Inflammatory macrophage treated with lipopolysaccharide for 1 hour (primary cell): Measurements from ENCODE around the gene SENP2.
"Not testable (repeated sequence)": the region's sequence is repeated elsewhere in the genome, so short reads cannot be mapped to it uniquely, and the experiment has no call there.

Experiments used
- DNase-seq, 2 donors: peaks; one replicate each; pipeline ENCODE4 v3.0.0-alpha.2; 2020 to 2022

The SENP2 gene

DNA sequence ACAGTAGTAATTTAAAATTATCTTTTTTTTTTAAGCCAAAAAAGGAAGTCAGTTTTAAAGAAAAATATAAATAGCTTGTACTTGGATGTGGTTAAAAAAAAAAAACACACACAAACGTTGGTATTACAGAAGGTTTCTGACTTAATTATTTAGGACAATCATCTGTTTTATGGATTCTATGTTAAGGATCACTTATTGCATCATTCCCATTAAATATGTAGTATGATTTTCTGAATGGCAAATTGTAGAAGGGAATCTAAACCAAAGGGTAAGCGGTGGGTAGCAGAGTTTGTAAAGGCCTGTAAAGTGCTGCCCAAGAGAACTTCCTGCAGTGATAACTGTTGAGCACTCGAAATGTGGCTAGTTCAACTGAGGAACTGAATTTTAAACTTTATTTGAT lies 8.0 kb downstream of the SENP2 start:
- peak in 1 of 2 donors; percentile 6 for DNase-seq

DNA sequence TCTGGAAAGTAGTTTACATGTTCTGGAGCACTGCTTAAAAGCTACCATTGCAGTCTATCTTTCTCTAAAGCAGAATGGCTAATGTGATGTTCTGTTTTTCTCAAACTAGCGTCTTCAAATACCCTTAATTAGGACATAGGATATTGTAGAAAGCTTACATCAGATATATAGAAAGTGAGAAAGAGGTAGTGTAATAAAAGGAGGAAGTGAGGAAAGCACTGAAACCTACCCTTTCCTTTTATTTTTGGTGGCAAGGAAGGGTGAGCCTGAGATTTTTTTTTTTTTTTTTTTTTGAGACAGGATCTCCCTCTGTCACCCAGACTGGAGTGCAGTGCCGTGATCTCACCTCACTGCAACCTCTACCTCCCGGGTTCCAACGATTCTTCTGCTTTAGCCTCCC lies 9.4 kb downstream of the SENP2 start:
- peak; percentile 72 to 77 for DNase-seq

- DNase-seq, result no peak
Measured at GRCh38 chr3:185605566-185605965, 19.5 kb downstream of the SENP2 start.

GRCh38 chr3:185606196-185606595 lies 20.1 kb downstream of the SENP2 start:
- no peak for DNase-seq

GRCh38 chr3:185613016-185613415 lies 26.9 kb downstream of the SENP2 start:
- DNase-seq, result no peak

DNA sequence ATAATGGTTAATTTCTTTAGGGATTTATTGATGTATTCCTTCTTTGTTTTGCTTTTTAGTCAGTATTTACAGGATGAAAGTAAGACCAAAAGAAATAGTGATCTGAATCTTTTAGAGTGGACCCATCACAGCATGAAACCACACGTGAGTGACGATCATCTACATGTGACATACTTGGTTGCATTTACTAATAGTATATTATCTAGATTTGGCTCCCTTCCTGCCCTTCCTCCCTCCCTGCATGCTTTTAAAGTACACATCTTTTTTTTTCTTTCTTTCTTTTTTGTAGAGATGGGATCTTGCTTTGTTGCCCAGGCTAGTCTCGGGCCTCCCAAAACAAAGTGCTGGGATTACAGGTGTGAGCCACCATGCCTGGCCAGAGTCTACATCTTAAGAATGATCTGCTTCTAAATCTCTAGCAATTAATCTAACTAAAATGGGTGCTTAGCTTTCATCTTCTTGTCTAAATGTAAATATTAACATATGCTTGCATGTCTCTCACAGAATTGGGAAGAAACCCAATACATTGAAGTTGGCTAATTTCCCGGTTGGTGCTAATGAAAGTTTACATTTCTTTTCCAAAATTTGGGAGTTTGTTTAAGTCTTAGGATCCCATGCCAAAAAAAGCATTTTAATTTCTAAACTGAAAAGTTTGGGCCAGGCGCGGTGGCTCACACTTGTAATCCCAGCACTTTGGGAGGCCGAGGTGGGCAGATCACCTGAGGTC lies 38.0 kb downstream of the SENP2 start:
- no peak for DNase-seq

- no peak for DNase-seq
Measured at GRCh38 chr3:185625784-185626183, 39.7 kb downstream of the SENP2 start.

DNA sequence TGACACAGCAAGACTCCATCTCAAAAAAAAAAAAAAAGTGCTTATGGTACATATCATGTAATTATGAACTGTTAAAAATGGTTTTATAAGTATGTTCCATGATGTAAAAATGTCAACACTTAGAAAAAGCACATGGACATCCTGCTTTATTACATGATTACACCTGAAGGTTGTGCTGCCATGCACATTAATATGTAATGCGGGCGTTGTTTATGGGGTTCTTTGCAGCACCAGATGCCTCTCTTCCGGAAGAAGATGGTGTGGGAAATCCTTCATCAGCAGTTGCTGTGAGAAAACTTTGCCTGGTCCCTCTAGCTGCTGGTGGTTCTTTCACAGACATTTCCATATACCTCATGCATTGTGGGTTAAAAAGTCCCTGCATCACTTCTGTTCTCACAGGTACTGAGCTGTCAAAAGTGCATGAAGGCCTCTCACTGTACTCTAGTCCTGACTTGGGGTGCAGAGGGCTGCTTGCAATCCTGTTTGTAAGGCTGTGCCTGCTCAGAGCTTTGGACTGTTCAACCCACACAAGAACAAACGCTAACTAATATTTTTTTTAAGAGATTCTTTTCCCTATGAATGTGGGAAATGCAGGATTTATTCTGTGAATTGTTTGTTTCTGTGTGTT lies 43.6 kb downstream of the SENP2 start:
- no peak for DNase-seq

GRCh38 chr3:185630182-185630622 lies 44.1 kb downstream of the SENP2 start:
- DNase-seq, result peak; percentile 0 to 4

DNA sequence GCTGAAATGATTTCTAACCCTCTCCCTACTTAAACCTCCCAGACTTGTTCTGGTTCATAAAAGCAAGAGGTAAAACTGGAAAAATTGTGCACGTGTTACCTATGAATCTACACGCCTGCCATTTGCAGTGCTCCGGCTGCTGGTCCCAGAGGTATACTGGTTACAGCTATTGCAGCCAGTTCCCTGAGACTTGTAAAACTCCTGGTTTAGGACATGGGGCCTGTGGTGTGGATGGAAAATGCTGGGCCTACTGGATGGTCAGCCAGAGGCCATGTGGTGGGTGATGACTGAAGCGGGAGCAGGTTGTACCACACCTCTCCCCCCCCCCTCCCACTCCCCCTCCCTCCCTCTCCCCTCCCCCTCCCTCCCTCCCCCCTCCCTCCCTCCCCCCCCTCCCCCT lies 45.0 kb downstream of the SENP2 start:
- DNase-seq, result no peak

- no peak for DNase-seq
Measured at GRCh38 chr3:185631508-185632206, 45.6 kb downstream of the SENP2 start.

GRCh38 chr3:185632996-185633395 lies 46.9 kb downstream of the SENP2 start:
- no peak for DNase-seq

DNA sequence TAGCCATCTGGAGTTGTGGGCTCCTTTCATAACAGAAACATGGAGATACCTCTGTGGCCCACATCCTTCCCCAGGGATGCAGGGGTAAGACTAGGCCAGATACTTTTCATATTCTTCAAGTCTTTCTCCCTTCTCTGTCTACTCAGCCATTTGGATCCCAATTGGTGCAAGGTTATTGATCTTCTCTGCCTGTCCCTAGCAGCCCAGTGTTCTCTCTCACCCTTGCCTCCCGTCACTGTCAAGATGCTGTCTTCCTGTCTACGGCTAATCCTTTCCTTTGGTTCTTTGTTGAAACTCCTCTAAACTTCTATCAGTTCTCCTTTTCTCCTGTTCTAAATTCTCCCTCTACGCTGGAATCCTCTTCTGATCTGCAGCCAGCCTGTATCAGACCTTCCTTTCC lies 51.3 kb downstream of the SENP2 start:
- DNase-seq, result no peak

DNA sequence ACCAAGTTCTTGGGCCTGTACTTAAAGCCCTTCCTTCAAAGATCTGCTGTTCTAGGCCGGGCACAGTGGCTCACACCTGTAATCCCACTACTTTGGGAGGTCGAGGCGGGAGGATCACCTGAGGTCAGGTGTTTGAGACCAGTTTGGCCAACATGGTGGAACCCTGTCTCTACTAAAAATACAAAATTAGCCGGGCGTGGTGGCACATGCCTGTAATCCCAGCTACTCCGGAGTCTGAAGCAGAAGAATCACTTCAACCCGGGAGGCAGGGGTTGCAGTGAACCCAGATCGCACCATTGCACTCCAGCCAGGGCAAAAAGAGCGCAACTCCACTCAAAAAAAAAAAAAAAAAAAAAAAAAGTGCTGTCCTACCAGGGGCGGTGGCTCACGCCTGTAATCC lies 52.6 kb downstream of the SENP2 start:
- DNase-seq, result not testable (repeated sequence)

GRCh38 chr3:185639632-185640206 lies 53.6 kb downstream of the SENP2 start:
- no peak for DNase-seq

DNA sequence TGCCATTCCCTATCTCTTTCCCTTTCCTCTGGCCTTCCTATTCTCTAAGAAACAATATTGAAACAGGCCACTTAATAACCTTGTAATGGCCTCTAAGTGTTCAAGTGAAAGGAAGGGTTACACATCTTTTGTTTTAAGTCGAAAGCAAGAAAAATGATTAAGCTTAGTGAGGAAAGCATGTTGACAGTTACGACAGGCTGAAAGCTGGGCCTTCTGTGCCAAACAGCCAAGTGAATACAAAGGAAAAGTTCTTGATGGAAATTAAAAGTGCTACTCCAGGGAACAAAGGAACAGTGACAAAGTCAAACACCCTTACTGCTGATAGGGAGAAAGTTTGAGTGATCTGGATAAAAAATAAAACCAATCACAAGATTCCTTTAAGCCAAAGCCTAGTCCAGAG lies 54.2 kb downstream of the SENP2 start:
- DNase-seq, result no peak

GRCh38 chr3:185645191-185645590 lies 59.1 kb downstream of the SENP2 start:
- DNase-seq, result not testable (repeated sequence)

DNA sequence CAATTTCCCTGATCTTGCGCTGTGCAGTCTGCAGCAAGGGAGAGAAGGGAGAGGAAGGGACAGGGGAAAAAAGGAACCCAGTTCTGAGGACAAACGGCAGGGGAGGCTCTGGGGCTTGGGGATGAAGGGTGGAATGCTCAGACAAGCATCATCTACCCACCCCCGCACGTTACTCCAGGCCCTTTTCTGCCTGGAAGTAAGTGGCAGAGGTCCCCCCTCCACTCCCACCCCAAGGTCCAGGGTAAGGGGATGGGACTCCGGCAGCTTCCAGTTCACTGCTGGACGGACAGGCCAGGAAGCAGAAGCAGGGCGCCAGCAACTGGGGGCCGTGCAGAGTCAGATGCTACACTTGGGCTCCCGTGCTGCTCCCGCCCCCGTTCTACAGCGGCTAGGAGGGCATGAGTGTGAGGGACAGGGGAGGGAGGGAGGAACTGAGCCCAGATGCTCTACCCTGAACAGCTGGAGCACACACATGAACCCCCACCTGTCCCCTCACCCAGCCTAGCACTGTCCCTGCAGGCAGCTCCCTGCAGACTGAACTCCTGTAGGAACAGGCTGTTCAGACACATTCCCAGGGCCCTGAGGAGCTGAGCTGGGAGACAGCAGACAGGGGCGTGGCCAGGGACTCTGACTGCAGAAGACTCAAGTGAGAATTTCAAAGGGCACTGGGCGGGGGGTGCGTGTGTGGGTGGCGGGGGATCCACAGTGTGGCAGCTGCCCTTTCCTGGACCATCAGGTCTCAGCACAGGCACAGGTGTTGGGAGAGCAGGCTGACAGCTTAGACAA lies 59.7 kb downstream of the SENP2 start:
- DNase-seq, result no peak

- DNase-seq, result no peak
Measured at GRCh38 chr3:185646382-185647133, 60.5 kb downstream of the SENP2 start.

- DNase-seq, result no peak
Measured at GRCh38 chr3:185647134-185647879, 61.2 kb downstream of the SENP2 start.

- no peak for DNase-seq
Measured at GRCh38 chr3:185647880-185648210, 61.8 kb downstream of the SENP2 start.
